HG03139 (cell line): ENCODE results near the gene XRCC3.
A peak's percentile ranks its signal among the peaks of the same experiment; 100 is the strongest.

Experiments used
- ATAC-seq: cut with Tn5 transposase; IDR thresholded peaks from one replicate; pipeline ENCODE4 v1.9.1; 2021; ENCODE audit not compliant: unreplicated experiment

XRCC3 gene

DNA sequence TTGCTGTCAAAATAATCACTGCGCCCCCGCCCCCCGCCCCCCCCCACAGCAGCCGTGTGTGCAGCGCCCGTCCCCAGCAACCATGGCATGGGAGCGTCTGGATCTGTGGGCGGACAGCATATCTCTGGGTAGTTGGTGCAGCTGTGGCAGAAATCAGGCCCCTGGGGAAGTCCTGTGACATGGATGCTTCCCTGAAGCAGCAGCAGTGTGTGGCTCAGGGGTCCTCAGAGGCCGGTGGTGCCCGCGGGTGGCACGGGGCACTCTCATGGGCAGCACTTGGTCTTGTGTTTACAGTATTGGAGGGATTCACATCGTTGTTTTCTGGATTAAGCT is 19.2 kb downstream of the XRCC3 start:
- no peak for ATAC-seq

DNA sequence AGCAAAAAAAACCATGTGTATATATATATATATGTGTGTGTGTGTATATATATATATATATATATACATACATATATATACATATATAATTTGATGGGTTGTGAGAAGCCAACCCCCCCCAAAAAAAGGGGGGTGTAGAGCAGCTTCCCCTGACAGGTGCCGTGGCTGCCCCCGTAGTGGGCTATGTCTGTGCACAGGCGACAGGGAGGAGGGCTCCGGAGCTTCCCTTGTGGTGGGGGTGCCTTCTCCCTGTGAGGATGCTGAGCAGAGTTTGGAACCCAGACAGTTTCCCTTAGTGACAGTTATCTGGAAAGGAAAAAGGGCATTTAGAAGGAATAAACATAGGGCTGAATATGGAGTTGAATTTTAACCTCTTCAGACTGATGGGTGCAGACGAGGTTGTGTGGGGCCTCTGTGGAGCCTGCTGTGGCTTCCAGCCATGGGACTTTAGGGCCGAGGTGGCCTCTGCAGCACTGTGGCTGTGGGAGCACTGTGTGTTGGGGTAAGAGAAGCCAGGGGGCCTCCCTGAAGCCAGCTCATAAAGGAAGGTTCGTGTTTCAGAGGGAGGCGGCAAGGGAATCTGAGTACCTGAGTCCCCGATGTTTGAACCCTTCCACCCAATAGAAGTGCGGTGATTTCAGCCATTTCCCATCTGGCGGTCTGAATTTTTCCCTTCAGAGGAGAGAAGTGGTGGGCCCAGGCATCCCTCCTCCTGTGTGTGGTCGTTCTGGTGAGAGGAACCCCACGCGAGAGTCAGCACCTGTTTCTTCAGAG is 19.8 kb downstream of the XRCC3 start:
- ATAC-seq = no peak

DNA sequence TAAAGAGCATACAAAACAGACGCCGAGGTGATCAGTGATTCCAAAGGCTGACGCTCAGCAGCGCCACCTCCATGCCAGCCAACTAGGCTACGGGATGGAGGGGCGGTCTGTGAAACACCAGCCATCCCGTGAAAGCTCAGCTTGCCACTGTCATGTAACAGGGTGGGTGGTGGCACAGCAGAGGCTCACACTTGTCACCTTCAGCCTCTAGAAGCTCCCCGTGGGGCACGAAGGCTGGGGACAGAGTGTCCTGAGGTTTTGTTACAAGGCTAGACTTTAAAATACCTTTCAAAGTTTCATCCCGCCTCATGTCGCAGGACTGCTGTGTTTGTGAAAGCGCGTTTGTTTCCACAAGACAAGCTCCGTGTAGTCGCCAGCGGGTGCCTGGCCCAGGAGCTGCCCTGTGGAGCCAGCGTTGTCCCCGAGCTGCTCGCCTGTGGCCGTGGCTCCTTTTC is 20.7 kb downstream of the XRCC3 start:
- ATAC-seq = no peak

DNA sequence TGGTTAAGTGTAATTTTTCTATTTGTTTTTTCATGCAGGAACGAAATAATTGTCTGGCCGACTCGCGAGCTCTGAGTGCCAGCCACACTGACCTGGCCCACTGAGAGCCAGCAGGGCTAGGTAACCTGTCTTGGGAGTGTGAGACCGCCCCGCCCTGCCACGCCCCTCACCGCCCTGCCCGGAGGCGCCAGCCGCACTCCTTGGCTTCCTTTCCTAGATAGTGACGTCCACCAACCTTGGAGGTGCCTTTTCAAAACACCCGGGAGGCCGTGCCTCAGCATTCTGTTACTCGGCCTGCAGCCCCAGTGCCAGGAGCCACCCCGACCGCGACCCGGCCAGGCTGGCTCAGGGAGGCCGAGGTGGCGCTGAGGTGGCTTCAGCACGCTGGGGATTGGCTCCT is 21.7 kb downstream of the XRCC3 start:
- ATAC-seq = no peak

DNA sequence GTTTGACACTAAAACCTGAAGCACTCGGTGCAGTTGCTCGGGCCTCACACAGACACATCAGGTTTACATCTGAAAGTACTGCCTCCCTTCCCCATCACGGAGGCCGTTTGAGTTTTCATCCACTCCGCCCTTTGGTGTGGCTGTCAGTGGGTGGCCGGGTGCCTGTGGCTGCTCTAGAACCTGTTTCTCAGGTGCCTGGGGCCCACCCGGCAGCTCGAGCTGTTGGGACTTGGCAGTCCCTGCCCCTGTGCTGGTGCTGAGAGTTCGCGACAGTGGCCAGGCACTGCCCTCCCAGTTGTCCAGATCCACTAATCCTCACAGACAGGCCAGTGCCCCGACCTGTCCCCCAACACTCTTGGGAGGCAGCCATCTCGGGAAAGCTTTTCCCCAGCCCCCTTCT is 22.4 kb downstream of the XRCC3 start:
- ATAC-seq = no peak

DNA sequence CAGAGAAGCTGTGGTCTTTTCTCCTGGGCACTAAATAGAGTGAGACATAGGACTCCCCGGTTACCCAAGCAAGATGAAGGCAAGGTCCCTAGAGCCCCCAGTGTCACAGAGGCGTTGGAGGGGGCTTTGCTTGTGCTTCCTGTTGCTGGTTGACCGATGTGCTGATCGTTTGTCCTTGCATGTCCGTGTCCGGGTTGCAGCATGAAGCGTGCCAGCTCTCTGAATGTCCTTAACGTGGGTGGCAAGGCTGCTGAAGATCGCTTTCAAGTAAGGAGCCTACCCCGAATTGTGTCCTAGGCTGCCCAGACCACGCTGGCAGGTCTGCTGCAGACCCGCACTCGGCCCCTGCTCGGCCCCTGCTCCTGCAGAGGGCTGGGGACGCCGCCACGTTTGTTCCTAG is 23.1 kb downstream of the XRCC3 start:
- ATAC-seq = peak; percentile 13

DNA sequence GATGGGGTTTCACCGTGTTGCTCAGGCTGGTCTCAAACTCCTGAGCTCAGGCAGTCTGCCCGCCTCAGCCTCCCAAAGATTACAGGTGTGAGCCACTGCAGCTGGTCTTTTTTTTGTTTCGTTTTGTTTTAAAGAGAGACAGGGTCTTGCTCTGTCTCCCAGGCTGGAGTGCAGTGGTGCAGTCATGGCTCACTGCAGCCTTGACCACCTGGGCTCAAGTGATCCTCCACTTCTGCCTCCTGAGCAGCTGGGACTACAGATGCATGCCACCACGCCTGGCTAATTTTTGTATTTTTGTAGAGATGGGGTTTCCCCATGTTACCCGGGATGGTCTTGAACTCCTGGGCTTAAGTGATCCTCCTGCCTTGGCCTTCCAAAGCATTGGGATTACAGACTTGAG is 23.6 kb downstream of the XRCC3 start:
- ATAC-seq = peak; percentile 53

DNA sequence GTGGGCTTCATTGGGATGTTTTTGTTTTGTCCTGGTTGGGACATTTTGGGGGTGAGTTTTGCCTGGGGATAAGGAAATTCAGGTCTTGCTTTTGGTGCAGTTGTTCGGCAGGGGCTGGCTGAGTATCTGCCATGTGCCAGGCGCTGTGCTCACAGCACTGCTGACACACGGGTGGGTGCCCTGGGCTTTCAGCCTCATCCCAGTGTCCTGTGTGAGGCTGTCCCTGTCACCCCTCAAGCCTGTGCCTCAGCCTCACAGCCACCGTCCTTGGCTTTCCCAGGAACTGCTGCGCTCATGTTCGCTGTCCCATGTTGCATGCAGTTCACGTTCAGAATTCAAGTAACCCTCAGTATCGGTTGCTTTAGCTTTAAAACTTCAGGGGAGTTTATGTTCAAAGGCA is 24.9 kb downstream of the XRCC3 start:
- no peak for ATAC-seq

DNA sequence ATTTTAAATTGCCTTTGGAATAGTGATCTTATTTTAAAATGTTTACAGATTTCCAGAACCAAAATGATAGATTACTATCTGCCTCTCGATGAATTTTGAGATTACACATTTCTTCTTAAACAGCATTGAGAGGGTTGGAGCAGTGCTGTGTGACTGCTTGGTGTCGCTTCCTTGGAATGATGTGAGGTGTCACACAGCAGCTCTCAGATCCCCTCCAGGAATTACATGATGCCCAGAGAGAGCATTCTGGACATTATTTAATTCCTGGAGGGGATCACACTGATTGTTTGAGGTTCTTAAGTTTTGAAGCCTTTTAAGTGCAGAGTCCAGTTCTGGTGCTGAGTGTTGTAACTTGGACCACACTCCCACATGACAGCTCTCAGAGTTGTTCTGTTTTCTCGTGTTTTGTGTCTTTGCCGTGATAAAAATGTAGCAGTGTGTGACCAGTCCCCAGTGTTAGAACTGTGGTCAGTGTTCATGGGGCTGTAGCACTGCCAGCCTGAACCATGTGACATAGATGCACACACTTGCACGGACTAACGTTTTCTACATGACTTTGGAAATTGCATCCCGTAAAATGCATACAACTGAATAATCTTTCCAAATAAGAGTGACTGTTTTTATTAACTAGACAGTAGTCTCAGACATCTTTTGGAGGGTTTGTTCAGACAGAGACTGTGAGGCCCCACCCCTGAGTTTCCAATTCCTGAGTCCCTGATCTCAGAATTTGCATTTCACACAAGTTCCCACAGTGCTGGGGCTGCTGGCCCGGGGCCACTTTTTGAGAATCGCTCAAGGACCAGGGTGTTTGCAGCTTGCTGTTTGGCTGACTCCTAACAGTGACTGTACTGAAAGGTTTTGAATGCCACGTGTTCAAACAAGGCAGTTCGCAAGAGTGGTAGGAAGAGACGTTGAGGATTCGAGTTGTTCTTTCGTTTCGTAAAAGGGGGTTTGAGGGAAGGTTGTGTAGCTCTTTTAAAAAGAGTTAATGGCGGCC is 26.0 kb downstream of the XRCC3 start:
- no peak for ATAC-seq

DNA sequence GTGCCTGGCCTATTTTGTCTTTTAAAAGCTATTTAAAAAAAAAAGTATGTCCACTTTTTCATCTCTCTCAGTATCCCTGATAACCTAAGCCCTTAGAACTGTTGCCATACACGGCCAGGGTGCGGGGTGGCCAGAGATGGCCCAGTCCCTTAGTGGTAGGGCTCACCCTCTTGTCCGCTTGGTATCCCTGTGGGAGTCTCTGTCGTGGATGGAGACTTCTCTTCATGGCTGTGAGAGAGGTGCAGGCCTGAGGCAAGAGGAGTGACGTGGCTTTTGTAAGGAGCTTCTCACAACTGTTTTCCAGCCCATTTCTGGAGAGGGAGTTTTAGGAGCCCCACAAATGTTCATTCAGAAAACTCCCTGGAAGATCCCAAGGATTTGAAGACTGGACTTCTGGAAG is 26.8 kb downstream of the XRCC3 start:
- ATAC-seq = no peak

DNA sequence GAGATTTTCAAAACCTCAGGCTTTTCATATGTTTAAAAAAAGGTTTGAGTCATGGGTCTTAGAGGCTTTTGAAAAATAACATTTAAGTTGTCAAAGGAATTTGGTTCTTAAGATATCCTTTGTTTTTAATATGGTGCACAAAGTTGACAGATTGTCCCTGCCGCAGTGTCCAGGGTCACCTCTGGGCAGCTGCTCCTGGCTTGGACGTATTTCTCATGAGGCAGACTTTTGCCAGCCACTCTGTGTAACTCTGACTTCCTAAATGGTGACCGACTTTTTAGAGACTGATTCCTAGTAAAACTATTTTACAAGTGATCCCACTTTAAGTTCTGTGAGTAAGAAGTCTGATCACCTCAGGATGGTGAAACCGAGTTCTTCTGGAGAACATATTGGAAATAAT is 27.5 kb downstream of the XRCC3 start:
- ATAC-seq = no peak

DNA sequence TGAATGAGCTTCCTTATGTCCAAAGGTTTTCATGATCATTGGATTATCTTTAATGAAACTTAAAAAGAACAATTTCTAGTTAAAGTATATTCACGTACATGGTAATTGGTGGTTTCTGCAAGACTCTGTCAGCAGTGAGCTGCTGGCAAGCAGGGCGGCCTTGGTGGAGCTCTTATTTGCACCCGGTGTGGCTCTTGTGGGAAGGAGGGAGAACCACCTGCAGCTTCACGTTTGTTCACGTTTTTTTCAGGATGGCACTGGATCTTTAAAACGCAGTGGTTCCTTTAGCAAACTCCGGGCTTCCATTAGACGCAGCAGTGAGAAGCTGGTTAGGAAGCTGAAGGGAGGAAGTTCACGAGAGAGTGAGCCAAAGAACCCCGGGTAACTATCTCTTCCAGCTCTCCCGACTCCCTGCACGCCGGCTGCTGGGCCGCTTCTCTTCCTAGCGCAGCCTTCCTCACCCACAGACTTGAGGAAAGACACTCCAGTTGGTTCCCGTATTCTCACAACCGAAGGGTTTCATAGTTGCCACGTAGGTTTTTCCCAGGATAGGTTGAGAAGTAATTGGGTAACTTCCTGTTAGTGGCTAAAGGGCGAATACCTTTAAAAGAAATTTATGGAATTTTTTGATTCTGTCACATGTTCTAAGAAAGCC is 28.3 kb downstream of the XRCC3 start:
- ATAC-seq = no peak

DNA sequence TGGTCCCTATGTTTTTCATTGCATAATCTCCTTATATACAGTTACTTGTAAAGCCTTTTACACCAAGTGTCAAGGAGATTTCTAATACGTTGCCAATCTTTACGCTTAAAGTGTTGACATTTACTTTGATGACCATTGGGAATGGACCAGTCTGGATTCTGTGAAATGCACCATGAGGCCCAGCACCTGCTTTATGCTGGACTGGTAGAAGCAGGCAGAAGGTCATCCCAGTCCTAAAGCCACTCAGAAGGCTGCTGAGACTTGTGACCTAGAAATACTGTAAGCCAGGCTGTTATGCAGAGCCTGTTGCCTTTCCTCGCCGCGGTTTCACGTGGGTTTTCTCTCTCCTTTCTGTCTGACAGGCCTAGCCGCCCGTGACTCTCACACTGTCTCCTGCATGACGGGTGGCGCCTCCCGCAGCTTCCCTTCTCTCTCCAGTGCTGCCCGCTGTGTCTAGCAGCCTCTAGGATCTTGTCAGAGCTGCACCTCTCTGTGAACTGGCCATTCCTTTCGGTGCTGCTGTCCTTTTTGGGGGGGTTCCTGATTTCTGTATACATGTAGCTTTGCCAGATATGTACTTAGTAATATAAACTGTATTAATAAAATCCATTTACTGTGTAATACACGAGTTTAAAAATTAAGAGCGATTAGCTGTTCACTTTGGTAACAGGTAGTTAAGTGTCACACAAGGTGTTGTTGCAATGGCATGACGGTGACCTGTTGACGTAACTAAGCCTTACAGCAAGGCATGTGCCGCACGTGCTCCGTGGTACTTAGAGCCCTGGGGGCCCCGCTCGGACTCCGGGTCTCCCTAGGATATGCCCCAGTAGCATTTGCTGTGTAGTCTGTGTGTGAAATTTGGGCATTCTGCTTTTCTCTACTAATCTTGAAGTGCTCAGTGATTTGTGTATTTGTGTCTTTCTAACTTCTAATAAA is 29.7 kb downstream of the XRCC3 start:
- ATAC-seq = no peak

DNA sequence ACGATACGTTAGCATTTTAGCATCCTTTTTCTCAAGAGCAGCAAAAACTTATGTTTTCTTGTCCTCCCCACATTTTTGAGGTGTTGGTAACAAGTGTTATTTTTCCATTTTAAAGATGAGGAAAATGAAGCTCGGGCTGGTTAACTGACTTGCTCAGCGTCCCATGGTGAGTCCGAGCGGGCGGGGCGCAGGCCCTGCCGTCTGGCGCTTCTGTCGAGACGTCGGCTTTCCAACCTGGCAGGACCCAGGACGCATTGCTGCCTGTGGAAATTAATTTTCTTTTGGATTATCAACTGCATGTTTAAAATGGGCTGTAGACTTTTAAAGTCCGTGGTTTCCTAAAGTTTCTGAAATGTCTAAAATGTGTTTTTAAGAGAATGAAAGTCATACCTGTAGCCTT is 30.4 kb downstream of the XRCC3 start:
- no peak for ATAC-seq

DNA sequence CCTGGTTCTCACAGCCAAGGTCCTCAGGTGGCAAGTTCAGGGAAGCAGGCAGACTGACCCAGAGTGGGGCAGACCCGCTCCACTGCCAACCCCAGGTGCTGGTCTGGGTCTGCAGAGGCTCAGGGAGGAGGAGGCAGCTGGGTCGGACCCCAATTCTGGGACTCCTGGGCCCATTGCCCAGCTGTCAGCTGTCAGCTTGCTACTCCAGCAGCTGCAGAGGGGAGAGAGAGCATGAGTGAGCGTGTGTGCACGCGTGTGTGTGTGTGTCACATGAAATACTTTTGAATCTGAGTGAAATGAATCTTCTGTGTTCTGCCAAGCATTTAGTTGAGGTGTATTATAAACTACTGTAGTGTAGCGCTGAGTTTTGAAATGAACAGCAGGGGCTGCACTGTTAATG is 30.8 kb downstream of the XRCC3 start:
- no peak for ATAC-seq

DNA sequence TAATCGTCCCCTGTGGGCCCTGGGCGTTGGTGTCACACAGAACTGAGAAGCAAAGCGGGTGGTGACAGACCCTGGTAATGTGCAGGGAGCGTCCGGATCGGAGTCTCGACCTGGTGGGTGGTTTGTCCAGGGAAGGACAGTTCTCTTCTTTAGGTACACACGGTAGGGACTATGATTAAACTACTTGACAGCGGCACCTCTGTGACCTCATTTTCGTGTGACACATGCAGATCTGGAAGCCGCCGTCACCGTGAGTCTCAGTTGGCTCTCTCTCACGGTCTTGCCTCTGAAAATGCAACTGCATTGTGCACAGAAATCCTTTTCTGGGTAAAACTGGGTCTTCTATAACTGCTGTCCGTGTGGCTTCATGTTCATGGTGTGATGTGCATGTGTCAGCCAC is 32.1 kb downstream of the XRCC3 start:
- ATAC-seq = no peak

DNA sequence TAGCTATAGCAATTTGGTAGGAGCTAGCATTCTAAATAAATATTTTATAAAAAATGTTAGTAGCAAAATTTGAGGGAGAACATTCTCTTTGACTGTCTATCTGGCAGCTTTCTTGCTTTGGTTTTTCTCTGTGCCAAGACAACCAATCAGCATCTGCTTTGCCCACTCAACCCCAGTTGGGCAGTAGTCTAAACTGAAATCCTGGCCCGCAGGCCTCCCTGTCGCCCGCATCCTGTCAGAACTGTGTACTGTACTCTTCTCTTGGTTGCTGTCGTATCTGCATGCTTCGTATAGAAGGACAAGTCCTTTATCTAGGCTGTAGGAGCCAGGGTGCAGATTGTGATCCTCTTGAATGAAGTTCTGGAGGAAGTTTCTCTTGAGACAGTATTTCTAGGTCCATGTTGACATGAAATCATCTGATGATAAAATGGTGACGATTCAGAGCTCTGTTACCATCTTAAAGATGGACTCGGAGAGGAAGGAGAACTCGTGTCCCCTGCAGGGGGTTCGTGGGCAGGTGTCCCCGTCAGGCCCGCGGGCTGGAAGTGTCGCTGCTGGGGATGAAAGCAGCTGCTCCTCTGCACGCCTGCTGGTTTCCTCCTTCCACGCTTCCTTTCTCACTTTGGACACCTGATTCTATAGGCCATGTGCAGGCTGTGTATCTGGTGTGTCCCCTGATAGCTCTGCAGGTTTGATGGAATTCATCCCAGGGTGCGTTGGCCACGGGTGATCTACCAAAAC is 34.6 kb downstream of the XRCC3 start:
- no peak for ATAC-seq

DNA sequence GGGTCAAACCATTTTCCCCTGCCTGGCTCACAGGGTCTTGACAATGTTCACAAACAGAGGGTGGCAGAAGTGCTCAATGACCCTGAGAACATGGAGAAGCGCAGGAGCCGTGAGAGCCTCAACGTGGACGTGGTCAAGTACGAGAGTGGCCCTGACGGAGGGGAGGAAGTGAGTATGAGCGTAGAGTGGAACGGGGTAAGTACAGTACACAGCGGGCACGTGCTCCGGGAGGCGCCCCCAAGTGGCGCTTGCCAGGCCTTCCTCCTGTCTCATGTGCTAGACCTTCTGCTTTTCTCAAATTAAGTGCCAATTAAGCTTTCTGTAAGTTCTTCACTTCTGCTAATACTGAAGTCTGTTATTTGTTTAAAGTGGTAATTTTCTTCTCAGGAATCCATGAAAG is 35.9 kb downstream of the XRCC3 start:
- ATAC-seq = no peak

DNA sequence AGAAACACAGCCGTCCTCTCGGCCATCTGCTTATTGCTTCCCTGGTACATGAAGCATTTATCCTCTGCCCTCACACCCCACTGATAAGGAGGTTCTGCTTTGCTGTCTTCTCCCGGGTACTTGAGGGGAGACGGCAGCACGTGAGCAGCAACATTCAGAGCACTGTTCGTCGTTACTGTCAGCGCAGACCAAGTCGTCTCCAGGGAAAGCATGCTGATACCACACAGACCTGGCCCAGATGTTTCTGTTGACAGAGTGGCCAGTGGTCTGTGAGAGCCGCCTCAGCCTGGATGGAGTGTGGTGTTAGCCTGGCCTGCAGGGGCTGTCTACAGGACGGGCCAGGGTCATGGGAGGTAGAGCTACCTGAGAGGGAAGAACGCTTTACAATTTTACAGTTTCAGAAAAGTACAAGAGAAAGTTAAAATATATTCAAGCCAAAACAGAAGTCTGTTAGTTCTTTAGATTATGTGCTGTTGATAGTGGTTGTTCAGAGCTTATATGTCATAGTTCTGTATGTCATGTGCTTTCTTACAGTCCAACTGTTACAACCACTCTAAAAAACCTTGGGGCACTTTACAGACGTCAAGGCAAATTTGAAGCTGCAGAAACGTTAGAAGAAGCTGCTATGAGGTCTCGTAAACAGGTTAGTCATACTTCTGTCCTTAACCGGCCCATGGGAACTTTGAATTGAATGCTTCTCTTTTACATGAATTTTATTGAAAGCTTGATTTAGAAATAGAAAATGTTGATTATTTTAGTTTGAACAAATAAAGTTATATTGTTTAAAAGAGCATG is 38.2 kb downstream of the XRCC3 start:
- ATAC-seq = no peak
